Measurements from ENCODE around the gene GTSF1L. TPM values are rescaled to one million over a fixed set of nuclear protein-coding genes. Genes with fewer than 3 reads are reported as not detected.
A peak's percentile ranks its signal among the peaks of the same experiment; 100 is the strongest.

The GTSF1L gene
- total and polyA plus RNA-seq, 9 of the 15 experiments (the other 6 are each of a cell fraction or from before 2014, with no cell fraction given), result not detected

DNA sequence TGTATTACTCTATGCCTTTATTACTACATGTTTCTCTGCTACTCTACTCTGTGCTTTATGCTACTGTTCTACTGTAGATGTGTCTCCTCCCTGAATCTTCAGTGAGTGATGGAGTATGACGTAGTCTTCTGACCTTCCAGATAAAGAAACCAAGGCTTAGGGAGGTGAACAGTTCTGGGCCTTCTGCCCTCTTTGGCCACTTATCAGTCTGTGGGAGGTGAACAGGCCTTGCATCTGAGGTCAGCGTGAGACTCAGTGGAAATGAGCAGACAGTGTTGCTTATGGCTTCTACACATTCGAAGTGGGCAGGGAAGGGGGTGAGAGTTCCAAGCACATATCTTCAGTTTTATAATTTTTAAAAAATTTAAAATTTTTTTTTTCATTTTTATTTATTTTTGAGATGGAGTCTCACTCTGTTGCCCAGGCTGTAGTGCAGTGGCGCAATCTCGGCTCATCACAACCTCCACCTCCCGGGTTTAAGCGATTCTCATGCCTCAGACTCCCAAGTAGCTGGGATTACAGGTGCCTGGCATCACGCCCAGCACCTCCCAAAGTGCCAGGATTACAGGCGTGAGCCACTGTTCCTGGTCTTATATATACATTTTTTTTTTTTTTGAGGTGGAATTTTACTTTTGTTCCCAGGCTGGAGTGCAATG is 35.7 kb downstream of the GTSF1L start (continued):
- TF ChIP-seq, protein P1, sequence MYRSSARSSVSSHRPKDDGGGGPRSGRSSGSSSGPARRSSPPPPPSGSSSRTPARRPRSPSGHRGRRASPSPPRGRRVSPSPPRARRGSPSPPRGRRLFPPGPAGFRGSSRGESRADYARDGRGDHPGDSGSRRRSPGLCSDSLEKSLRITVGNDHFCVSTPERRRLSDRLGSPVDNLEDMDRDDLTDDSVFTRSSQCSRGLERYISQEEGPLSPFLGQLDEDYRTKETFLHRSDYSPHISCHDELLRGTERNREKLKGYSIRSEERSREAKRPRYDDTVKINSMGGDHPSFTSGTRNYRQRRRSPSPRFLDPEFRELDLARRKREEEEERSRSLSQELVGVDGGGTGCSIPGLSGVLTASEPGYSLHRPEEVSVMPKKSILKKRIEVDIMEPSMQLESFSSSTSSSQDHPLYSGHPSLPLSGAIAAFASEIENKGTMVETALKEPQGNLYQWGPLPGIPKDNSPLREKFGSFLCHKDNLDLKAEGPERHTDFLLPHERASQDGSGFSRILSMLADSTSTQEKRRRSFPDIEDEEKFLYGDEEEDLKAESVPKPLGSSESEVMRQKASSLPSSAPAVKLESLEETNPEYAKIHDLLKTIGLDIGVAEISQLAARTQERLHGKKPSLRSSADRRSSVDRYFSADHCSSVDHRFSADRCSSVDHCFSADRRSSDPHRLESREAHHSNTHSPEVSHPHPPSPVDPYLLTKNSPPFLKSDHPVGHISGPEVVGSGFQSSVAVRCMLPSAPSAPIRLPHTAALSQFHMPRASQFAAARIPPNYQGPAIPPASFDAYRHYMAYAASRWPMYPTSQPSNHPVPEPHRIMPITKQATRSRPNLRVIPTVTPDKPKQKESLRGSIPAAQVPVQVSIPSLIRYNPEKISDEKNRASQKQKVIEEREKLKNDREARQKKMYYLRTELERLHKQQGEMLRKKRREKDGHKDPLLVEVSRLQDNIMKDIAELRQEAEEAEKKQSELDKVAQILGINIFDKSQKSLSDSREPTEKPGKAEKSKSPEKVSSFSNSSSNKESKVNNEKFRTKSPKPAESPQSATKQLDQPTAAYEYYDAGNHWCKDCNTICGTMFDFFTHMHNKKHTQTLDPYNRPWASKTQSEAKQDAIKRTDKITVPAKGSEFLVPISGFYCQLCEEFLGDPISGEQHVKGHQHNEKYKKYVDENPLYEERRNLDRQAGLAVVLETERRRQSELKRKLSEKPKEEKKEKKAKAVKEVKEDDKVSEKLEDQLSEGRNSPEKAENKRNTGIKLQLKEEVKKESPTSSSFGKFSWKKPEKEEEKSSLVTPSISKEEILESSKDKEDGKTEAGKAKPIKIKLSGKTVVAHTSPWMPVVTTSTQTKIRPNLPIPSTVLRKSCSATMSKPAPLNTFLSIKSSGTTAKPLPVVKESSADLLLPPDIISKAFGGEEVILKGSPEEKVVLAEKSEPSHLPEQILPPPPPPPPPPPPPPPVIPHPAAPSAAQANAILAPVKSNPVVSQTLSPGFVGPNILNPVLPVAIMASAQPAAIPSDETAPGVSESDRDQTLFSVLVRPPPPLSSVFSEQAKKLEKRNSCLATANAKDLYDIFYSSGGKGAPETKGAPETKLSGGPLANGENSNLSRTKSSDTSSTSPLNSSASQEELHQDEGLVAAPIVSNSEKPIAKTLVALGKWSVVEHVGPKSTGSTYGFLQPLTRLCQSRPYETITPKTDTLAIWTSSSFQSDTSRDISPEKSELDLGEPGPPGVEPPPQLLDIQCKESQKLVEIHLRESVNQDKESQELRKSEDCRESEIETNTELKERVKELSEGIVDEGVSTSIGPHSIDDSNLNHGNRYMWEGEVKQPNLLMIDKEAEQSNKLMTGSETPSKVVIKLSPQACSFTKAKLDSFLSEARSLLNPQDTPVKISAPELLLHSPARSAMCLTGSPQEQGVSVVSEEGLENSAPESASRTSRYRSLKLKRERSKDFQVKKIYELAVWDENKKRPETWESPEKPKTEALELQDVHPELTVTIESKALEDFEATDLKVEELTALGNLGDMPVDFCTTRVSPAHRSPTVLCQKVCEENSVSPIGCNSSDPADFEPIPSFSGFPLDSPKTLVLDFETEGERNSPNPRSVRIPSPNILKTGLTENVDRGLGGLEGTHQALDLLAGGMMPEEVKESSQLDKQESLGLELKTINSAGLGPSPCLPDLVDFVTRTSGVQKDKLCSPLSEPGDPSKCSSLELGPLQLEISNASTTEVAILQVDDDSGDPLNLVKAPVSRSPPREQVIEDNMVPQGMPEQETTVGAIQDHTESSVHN (IDR thresholded peaks at IDR 0.05; ENCODE audit: borderline replicate concordance in 1 of 2, low read depth in 1 of 2), result no peak
- TF ChIP-seq SAFB2 (IDR thresholded peaks at IDR 0.05; ENCODE audit: borderline replicate concordance, low read depth, low read length, severe bottlenecking), result no peak
- TF ChIP-seq DNMT1 (IDR thresholded peaks at IDR 0.05), result no peak
- peak; percentile 99 for TF ChIP-seq TCF3 (CRISPR knock-in tag; IDR thresholded peaks at IDR 0.05)
- TF ChIP-seq RNF2 (IDR thresholded peaks at IDR 0.05), result peak; percentile 75
- 0 out of 2 replicates have a peak, but pooled peaks have one; percentile 24 for TF ChIP-seq ZNF644 (tag; IDR thresholded peaks at IDR 0.05; ENCODE audit: low read depth)
- TF ChIP-seq ARHGAP35 (IDR thresholded peaks at IDR 0.05; ENCODE audit: partially characterized antibody), result no peak
- TF ChIP-seq XRCC4 (IDR thresholded peaks at IDR 0.05; ENCODE audit: extremely low read depth, insufficient read depth, insufficient read length), result no peak
- no peak for TF ChIP-seq ADNP (tag; IDR thresholded peaks at IDR 0.05)
- peak; percentile 61; the same call in 1 of the 2 replicates for TF ChIP-seq MXI1 (IDR thresholded peaks at IDR 0.05; ENCODE audit: low read depth, low read length)
- no peak for TF ChIP-seq SMAD2 (IDR thresholded peaks at IDR 0.05; ENCODE audit: low read depth, low read length)
- no peak for TF ChIP-seq FOXA3 (CRISPR knock-in tag; conservative IDR thresholded peaks at IDR 0.05 in 1 of 2, IDR thresholded peaks at IDR 0.05 in 1 of 2)
- TF ChIP-seq HSF4 (CRISPR knock-in tag; IDR thresholded peaks at IDR 0.05; ENCODE audit: borderline replicate concordance), result no peak
- TF ChIP-seq, protein P2, sequence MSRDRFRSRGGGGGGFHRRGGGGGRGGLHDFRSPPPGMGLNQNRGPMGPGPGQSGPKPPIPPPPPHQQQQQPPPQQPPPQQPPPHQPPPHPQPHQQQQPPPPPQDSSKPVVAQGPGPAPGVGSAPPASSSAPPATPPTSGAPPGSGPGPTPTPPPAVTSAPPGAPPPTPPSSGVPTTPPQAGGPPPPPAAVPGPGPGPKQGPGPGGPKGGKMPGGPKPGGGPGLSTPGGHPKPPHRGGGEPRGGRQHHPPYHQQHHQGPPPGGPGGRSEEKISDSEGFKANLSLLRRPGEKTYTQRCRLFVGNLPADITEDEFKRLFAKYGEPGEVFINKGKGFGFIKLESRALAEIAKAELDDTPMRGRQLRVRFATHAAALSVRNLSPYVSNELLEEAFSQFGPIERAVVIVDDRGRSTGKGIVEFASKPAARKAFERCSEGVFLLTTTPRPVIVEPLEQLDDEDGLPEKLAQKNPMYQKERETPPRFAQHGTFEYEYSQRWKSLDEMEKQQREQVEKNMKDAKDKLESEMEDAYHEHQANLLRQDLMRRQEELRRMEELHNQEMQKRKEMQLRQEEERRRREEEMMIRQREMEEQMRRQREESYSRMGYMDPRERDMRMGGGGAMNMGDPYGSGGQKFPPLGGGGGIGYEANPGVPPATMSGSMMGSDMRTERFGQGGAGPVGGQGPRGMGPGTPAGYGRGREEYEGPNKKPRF (IDR thresholded peaks at IDR 0.05; ENCODE audit: low read depth, low read length), result no peak
- TF ChIP-seq TRIM24 (IDR thresholded peaks at IDR 0.05), result peak; percentile 74 to 88
- no peak for TF ChIP-seq PYGO2 (tag; IDR thresholded peaks at IDR 0.05)
- TF ChIP-seq MAZ (CRISPR knock-in tag; conservative IDR thresholded peaks at IDR 0.05 in 1 of 2, IDR thresholded peaks at IDR 0.05 in 1 of 2), result 0 out of 4 replicates have a peak, but pooled peaks of 1 of the 2 experiments have one; percentile 28
- TF ChIP-seq ARNT (IDR thresholded peaks at IDR 0.05), result peak; percentile 84 to 90; a peak in 3 of 4 replicates
- no peak for TF ChIP-seq ZNF830 (CRISPR knock-in tag; IDR thresholded peaks at IDR 0.05)
